Stomach (tissue), 4 donors: ENCODE measurements around the gene ACR.

ENCODE experiments used
- POLR2A ChIP-seq, 4 donors: fragments of 450-650 bp; IDR thresholded peaks; one replicate each; pipeline ENCODE4 v1.6.1; 2016; ENCODE audit warnings: antibody characterized with exemption in 4 of 4, control low read depth in 2 of 4, mild to moderate bottlenecking in 1 of 4, moderate library complexity in 1 of 4
- POLR2AphosphoS5 ChIP-seq, 3 donors: sonication (generic); formaldehyde crosslinking; IDR thresholded peaks; one replicate each; pipeline ENCODE4 v1.6.1; 2016; ENCODE audit warnings: antibody characterized with exemption in 3 of 3
- TF ChIP-seq, protein P1 (sequence below), 7 experiments: fragments of 450-650 bp in 4 of 7; fragments of 200-600 bp in 3 of 7; sonication (generic) in 3 of 7; IDR thresholded peaks; one replicate each; pipeline ENCODE4 v1.5.1; 2016 to 2019; ENCODE audit warnings: antibody characterized with exemption in 7 of 7, control low read depth in 2 of 7, mild to moderate bottlenecking in 1 of 7

DNA sequence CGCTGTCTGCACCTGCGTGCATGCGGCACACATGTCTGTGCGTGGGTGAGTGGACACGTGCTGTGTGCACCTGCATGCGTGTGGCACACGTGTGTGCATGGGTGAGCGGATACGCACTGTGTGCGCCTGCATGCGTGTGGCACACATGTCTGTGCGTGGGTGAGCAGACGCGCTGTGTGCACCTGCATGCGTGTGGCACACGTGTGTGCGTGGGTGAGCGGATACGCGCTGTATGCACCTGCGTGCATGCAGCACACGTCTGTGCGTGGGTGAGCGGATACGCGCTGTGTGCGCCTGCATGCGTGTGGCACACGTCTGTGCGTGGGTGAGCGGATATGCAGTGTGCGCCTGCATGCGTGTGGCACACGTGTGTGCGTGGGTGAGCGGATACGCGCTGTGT, 27.1 kb upstream of the ACR start:
- TF ChIP-seq, protein P1, sequence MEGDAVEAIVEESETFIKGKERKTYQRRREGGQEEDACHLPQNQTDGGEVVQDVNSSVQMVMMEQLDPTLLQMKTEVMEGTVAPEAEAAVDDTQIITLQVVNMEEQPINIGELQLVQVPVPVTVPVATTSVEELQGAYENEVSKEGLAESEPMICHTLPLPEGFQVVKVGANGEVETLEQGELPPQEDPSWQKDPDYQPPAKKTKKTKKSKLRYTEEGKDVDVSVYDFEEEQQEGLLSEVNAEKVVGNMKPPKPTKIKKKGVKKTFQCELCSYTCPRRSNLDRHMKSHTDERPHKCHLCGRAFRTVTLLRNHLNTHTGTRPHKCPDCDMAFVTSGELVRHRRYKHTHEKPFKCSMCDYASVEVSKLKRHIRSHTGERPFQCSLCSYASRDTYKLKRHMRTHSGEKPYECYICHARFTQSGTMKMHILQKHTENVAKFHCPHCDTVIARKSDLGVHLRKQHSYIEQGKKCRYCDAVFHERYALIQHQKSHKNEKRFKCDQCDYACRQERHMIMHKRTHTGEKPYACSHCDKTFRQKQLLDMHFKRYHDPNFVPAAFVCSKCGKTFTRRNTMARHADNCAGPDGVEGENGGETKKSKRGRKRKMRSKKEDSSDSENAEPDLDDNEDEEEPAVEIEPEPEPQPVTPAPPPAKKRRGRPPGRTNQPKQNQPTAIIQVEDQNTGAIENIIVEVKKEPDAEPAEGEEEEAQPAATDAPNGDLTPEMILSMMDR (IDR thresholded peaks at IDR 0.05): no peak
- no peak for TF ChIP-seq POLR2A (IDR thresholded peaks at IDR 0.05)
- no peak for TF ChIP-seq POLR2AphosphoS5 (IDR thresholded peaks at IDR 0.05)
